Ovary (tissue), 9 donors: ENCODE measurements around the gene SLCO3A1. TPM values are rescaled to one million over a fixed set of nuclear protein-coding genes. Genes with fewer than 3 reads are reported as not detected.

Source experiments
- DNase-seq, 5 donors: peaks; one replicate each; pipeline ENCODE4 v3.0.0-alpha.2; 2019 to 2020
- H3K27ac ChIP-seq, 2 donors: fragments of 200-600 bp; one replicate each; pipeline versions ENCODE4 v1.5.1 to v1.8.0; 2019 to 2022
- H3K27me3 ChIP-seq: fragments of 200-600 bp; one replicate; pipeline ENCODE4 v1.8.0; 2022
- H3K36me3 ChIP-seq: fragments of 200-600 bp; sonication (generic); one replicate; pipeline ENCODE4 v1.5.1; 2019
- H3K4me1 ChIP-seq: one replicate; pipeline ENCODE4 v1.8.1; 2013; ENCODE audit warnings: mild to moderate bottlenecking, moderate library complexity; ENCODE audit not compliant: insufficient read depth
- H3K4me3 ChIP-seq: fragments of 200-600 bp; sonication (generic); one replicate; pipeline ENCODE4 v1.5.1; 2017
- H3K9me3 ChIP-seq, 2 donors: fragments of 200-600 bp in 1 of 2; sonication (generic) in 1 of 2; one replicate each; pipeline versions ENCODE4 v1.5.1 to v1.8.1; 2013 to 2019; ENCODE audit warnings: mild to moderate bottlenecking in 1 of 2, moderate library complexity in 1 of 2
- CTCF ChIP-seq, 3 donors: fragments of 450-650 bp in 2 of 3; fragments of 200-600 bp in 1 of 3; IDR thresholded peaks; one replicate each; pipeline versions ENCODE4 v1.5.1 to v1.8.0; 2016 to 2022; ENCODE audit warnings: antibody characterized with exemption in 3 of 3, mild to moderate bottlenecking in 1 of 3
- EP300 ChIP-seq: sonication (generic); formaldehyde crosslinking; IDR thresholded peaks from one replicate; pipeline ENCODE4 v1.6.1; 2017; ENCODE audit warnings: antibody characterized with exemption
- POLR2A ChIP-seq: fragments of 450-650 bp; IDR thresholded peaks from one replicate; pipeline ENCODE4 v1.6.1; 2017; ENCODE audit warnings: antibody characterized with exemption, mild to moderate bottlenecking, moderate library complexity
- WGBS, 3 donors: extraction: QIAGEN DNeasy Blood & Tissue Kit in 1 of 3; methylation state at CpG; one replicate each; pipeline versions ENCODE4 v1.1.5 to v1.1.7; 2013 to 2017; 5-methylcytosine and 5-hydroxymethylcytosine counted together
- intact Hi-C, 4 donors: fragments of 100-400 bp; cut with DNase I; formaldehyde crosslinking; loops; one replicate each; pipeline versions ENCODE4 v1.11.0 to v1.15.1; 2022 to 2023
- polyA plus RNA-seq, 2 donors: library from polyadenylated mRNA; stranded (reverse); fragments of 200-250 nt in 1 of 2; fragments of 350-450 nt in 1 of 2; fragmentation: Illumina TruSeq in 1 of 2; extraction: RNeasy Lipid Tissue Mini Kit (QIAGEN cat#74804) in 1 of 2; gene quantifications; one replicate each; pipeline ENCODE4 v1.2.3, GENCODE V29; 2013 to 2014
- total RNA-seq, 7 donors: library from RNA; depleted of rRNA in 2 of 7; stranded (reverse); fragments of >200 nt in 2 of 7; fragmentation: NEBNext Ultra II Directional in 3 of 7; extraction: Animal tissue kit (Norgen Biotek cat#: 25700) in 3 of 7; gene quantifications; one replicate each; pipeline versions ENCODE4 v1.1.0 to v1.2.4, GENCODE V29; 2016 to 2023
- donor health status: DM: no; HTN: no; CAD: no; lungs with moderate emphysema.
- donor health status: DM: no; HTN: no; CAD: no.
- donor health status: Bipolar disorder and iron deficiency.
- donor health status: DM: yes; HTN: yes; CAD: no.
- donor health status: DM: no; HTN: no; CAD: no.
- donor health status: DM: yes; HTN: yes; CAD: no.

The SLCO3A1 gene
- total and polyA plus RNA-seq, 9 donors, result 5.0 to 20.0 (median 12.5) TPM

GRCh38 chr15:92112180-92112579, 258.7 kb downstream of the SLCO3A1 start:
- no peak for DNase-seq
- Histone ChIP-seq H3K27ac (no peak overlapping the region), H3K4me3 (no peak overlapping the region), H3K4me1 (no peaks in the 10 kb centered on the region), H3K27me3 (no peaks in the 10 kb centered on the region), H3K36me3 (no peaks in the 10 kb centered on the region), H3K9me3 (no peaks in the 10 kb centered on the region)
- intact Hi-C loops, result no loop called here
- WGBS, 3 donors, result 25 to 31% (median 25%) methylated on average over 3 of the region's 3 CpGs
- no peak for TF ChIP-seq POLR2A
- no peak for TF ChIP-seq CTCF (IDR thresholded peaks at IDR 0.05)
- no peak for TF ChIP-seq EP300

- Histone ChIP-seq H3K27me3 (no peaks in the 10 kb centered on the region), H3K4me3 (no peak overlapping the region), H3K9me3 (no peaks in the 10 kb centered on the region), H3K27ac (no peak overlapping the region), H3K36me3 (no peaks in the 10 kb centered on the region), H3K4me1 (no peaks in the 10 kb centered on the region)
- TF ChIP-seq POLR2A, result no peak
- TF ChIP-seq EP300, result no peak
- no peak for TF ChIP-seq CTCF (IDR thresholded peaks at IDR 0.05)
- 91 to 95% (median 94%) methylated on average over 3 of the region's 3 CpGs for WGBS, 3 donors
- no peak for DNase-seq
- intact Hi-C loops, result no loop called here
These were observed 259.2 kb downstream of the SLCO3A1 start for GRCh38 chr15:92112711-92113110.

- 63 to 96% (median 79%) methylated on average over 3 of the region's 3 CpGs for WGBS, 3 donors
- no peak overlapping the region for H3K4me3 ChIP-seq
- DNase-seq, result no peak
- H3K4me1 ChIP-seq, result no peaks in the 10 kb centered on the region
- TF ChIP-seq EP300 (no peak), CTCF (IDR thresholded peaks at IDR 0.05) (no peak), POLR2A (no peak)
- no peaks in the 10 kb centered on the region for H3K27me3 ChIP-seq
- H3K27ac ChIP-seq, result no peak overlapping the region
- intact Hi-C loops, result no loop called here
- H3K36me3 ChIP-seq, result no peaks in the 10 kb centered on the region
- H3K9me3 ChIP-seq, result no peaks in the 10 kb centered on the region
These were observed 260.3 kb downstream of the SLCO3A1 start for GRCh38 chr15:92113832-92114231.

- no peak overlapping the region for H3K4me3 ChIP-seq
- no peak overlapping the region for H3K27ac ChIP-seq
- intact Hi-C loops, result no loop called here
- H3K9me3 ChIP-seq, result no peaks in the 10 kb centered on the region
- no peaks in the 10 kb centered on the region for H3K36me3 ChIP-seq
- H3K27me3 ChIP-seq, result no peaks in the 10 kb centered on the region
- no peaks in the 10 kb centered on the region for H3K4me1 ChIP-seq
- WGBS, 3 donors, result 93 to 97% (median 96%) methylated on average over 1 of the region's 1 CpG
- TF ChIP-seq CTCF (IDR thresholded peaks at IDR 0.05), result no peak
- TF ChIP-seq EP300, result no peak
- no peak for TF ChIP-seq POLR2A
- no peak for DNase-seq
These were observed 262.3 kb downstream of the SLCO3A1 start for GRCh38 chr15:92115834-92116233.

- intact Hi-C loops, result no loop called here
- WGBS, 3 donors, result 80 to 87% (median 87%) methylated on average over 5 of the region's 5 CpGs
- Histone ChIP-seq H3K27ac (no peak overlapping the region), H3K27me3 (no peaks in the 10 kb centered on the region), H3K9me3 (no peaks in the 10 kb centered on the region), H3K4me3 (no peak overlapping the region), H3K4me1 (no peaks in the 10 kb centered on the region), H3K36me3 (no peaks in the 10 kb centered on the region)
- TF ChIP-seq EP300, result no peak
- no peak for TF ChIP-seq POLR2A
- no peak for TF ChIP-seq CTCF (IDR thresholded peaks at IDR 0.05)
- DNase-seq, result no peak
These were observed 262.8 kb downstream of the SLCO3A1 start for GRCh38 chr15:92116330-92116729.
